ENCODE results near the gene ZNF133. TPM values are rescaled to one million over a fixed set of nuclear protein-coding genes. Genes with fewer than 3 reads are reported as not detected.

ZNF133 gene
- total RNA-seq, 1 experiment from 2014 or later = 16.2 TPM

DNA sequence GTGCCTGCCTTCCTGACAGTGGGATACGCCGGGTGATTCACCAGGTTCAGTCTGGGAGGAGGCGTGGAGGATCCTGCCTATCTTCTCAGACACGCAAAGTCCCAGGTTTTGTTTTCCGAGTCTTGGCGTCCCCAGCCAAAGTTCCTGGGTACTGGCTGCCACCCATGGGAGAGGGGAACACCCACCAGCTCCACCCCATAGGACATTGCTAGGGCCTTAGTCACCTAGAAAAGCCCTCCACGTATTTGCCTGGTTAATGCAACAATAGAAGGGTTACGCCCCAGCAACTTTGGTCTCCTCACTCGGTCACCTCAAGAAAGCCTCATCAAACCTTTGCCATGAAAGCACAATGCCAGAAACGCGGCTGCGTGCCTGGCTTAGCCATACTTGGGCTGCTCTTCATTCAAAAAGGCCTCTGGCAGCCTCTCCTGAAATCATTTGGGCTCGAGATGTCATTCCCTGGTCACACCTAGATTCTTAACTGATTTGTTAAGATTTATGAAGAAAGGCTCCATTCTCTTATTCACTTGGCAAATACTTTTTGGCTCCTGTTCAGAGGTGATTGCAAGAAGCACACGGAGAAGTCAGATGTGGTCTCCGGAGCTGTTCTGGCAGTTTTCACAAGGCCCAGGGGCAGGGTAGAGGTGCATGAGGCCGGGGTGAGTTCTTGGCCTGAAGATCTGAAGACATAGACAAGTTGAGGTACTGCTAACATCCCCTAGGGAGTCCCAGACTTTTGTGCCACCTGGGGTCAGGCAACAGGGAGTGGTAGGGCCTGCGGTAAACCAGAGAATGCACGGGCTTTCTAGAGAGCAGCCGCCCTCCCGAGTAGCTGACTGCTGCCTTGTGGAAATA lies 35.5 kb upstream of the ZNF133 start:
- ChIA-PET CTCF (interaction anchor here (1.6 kb wide), 1 partner anchor 62 kb away, joined by 3 read pairs; no protein-coding TSS in a partner anchor), POLR2A (no interaction called here)
- H3K27me3 Mint-ChIP-seq (ENCODE audit: low read depth) = no peaks in the 10 kb centered on the region
- no peak for DNase-seq (ENCODE audit: low spot score)
- H3K4me1 Mint-ChIP-seq = no peaks in the 10 kb centered on the region
- no peaks in the 10 kb centered on the region for H3K36me3 Mint-ChIP-seq
- no peak overlapping the region for H3K4me3 Mint-ChIP-seq
- H3K27ac Mint-ChIP-seq = no peak overlapping the region
- no peaks in the 10 kb centered on the region for H3K9me3 Mint-ChIP-seq
- ATAC-seq = no peak
- TF ChIP-seq, protein P1, sequence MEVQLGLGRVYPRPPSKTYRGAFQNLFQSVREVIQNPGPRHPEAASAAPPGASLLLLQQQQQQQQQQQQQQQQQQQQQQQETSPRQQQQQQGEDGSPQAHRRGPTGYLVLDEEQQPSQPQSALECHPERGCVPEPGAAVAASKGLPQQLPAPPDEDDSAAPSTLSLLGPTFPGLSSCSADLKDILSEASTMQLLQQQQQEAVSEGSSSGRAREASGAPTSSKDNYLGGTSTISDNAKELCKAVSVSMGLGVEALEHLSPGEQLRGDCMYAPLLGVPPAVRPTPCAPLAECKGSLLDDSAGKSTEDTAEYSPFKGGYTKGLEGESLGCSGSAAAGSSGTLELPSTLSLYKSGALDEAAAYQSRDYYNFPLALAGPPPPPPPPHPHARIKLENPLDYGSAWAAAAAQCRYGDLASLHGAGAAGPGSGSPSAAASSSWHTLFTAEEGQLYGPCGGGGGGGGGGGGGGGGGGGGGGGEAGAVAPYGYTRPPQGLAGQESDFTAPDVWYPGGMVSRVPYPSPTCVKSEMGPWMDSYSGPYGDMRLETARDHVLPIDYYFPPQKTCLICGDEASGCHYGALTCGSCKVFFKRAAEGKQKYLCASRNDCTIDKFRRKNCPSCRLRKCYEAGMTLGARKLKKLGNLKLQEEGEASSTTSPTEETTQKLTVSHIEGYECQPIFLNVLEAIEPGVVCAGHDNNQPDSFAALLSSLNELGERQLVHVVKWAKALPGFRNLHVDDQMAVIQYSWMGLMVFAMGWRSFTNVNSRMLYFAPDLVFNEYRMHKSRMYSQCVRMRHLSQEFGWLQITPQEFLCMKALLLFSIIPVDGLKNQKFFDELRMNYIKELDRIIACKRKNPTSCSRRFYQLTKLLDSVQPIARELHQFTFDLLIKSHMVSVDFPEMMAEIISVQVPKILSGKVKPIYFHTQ (CRISPR knock-in tag; IDR thresholded peaks at IDR 0.05) = no peak
- TF ChIP-seq IRF2 (CRISPR knock-in tag; IDR thresholded peaks at IDR 0.05; ENCODE audit: borderline replicate concordance, low read depth) = no peak
- TF ChIP-seq, protein P2, sequence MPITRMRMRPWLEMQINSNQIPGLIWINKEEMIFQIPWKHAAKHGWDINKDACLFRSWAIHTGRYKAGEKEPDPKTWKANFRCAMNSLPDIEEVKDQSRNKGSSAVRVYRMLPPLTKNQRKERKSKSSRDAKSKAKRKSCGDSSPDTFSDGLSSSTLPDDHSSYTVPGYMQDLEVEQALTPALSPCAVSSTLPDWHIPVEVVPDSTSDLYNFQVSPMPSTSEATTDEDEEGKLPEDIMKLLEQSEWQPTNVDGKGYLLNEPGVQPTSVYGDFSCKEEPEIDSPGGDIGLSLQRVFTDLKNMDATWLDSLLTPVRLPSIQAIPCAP (CRISPR knock-in tag; IDR thresholded peaks at IDR 0.05) = no peak

GRCh38 chr20:18254615-18255014 lies 33.7 kb upstream of the ZNF133 start:
- Mint-ChIP-seq H3K36me3 (no peaks in the 10 kb centered on the region), H3K4me3 (no peak overlapping the region), H3K27ac (no peak overlapping the region), H3K27me3 (ENCODE audit: low read depth) (no peaks in the 10 kb centered on the region), H3K9me3 (no peaks in the 10 kb centered on the region), H3K4me1 (no peaks in the 10 kb centered on the region)
- POLR2A ChIA-PET = no interaction called here
- no peak for TF ChIP-seq ZNF263 (CRISPR knock-in tag; IDR thresholded peaks at IDR 0.05; ENCODE audit: low read depth)
- no peak for TF ChIP-seq GRHL2 (CRISPR knock-in tag; IDR thresholded peaks at IDR 0.05; ENCODE audit: insufficient replicate concordance, severe bottlenecking)
- no peak for TF ChIP-seq TEAD1 (CRISPR knock-in tag; IDR thresholded peaks at IDR 0.05)
- TF ChIP-seq HMGA2 (CRISPR knock-in tag; IDR thresholded peaks at IDR 0.05) = no peak
- TF ChIP-seq, protein P3, sequence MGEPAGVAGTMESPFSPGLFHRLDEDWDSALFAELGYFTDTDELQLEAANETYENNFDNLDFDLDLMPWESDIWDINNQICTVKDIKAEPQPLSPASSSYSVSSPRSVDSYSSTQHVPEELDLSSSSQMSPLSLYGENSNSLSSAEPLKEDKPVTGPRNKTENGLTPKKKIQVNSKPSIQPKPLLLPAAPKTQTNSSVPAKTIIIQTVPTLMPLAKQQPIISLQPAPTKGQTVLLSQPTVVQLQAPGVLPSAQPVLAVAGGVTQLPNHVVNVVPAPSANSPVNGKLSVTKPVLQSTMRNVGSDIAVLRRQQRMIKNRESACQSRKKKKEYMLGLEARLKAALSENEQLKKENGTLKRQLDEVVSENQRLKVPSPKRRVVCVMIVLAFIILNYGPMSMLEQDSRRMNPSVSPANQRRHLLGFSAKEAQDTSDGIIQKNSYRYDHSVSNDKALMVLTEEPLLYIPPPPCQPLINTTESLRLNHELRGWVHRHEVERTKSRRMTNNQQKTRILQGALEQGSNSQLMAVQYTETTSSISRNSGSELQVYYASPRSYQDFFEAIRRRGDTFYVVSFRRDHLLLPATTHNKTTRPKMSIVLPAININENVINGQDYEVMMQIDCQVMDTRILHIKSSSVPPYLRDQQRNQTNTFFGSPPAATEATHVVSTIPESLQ (CRISPR knock-in tag; IDR thresholded peaks at IDR 0.05) = no peak
- no peak for TF ChIP-seq NR3C1 (CRISPR knock-in tag; conservative IDR thresholded peaks at IDR 0.05; ENCODE audit: low read depth)
- TF ChIP-seq, protein P4, sequence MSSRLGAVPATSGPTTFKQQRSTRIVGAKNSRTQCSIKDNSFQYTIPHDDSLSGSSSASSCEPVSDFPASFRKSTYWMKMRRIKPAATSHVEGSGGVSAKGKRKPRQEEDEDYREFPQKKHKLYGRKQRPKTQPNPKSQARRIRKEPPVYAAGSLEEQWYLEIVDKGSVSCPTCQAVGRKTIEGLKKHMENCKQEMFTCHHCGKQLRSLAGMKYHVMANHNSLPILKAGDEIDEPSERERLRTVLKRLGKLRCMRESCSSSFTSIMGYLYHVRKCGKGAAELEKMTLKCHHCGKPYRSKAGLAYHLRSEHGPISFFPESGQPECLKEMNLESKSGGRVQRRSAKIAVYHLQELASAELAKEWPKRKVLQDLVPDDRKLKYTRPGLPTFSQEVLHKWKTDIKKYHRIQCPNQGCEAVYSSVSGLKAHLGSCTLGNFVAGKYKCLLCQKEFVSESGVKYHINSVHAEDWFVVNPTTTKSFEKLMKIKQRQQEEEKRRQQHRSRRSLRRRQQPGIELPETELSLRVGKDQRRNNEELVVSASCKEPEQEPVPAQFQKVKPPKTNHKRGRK (CRISPR knock-in tag; IDR thresholded peaks at IDR 0.05; ENCODE audit: borderline replicate concordance) = no peak
- no peak for TF ChIP-seq RORB (CRISPR knock-in tag; IDR thresholded peaks at IDR 0.05)
- TF ChIP-seq PRDM15 (CRISPR knock-in tag; IDR thresholded peaks at IDR 0.05) = no peak
- no peak for TF ChIP-seq SOX15 (CRISPR knock-in tag; IDR thresholded peaks at IDR 0.05)
- no peak for TF ChIP-seq IRF2 (CRISPR knock-in tag; IDR thresholded peaks at IDR 0.05; ENCODE audit: borderline replicate concordance, low read depth)
- no peak for TF ChIP-seq NFYB (CRISPR knock-in tag; conservative IDR thresholded peaks at IDR 0.05; ENCODE audit: low read depth)
- no peak for TF ChIP-seq ZMAT4 (CRISPR knock-in tag; IDR thresholded peaks at IDR 0.05)
- TF ChIP-seq ELF4 (CRISPR knock-in tag; IDR thresholded peaks at IDR 0.05; ENCODE audit: low read depth) = no peak
- no peak for TF ChIP-seq ZNF121 (CRISPR knock-in tag; IDR thresholded peaks at IDR 0.05)
- TF ChIP-seq NR1H2 (CRISPR knock-in tag; IDR thresholded peaks at IDR 0.05) = no peak
- TF ChIP-seq TCF7 (CRISPR knock-in tag; IDR thresholded peaks at IDR 0.05; ENCODE audit: low read depth) = no peak
- TF ChIP-seq KAT7 (CRISPR knock-in tag; IDR thresholded peaks at IDR 0.05; ENCODE audit: borderline replicate concordance) = no peak
- CTCF ChIA-PET = interaction anchor here (0.7 kb wide), 1 partner anchor 967 kb away, joined by 4 read pairs; no protein-coding TSS in a partner anchor
- DNase-seq (ENCODE audit: low spot score) (no peak), ATAC-seq (no peak)

Data from WTC11 (cell line).